ENCODE measurements around the gene TBC1D30. TPM values are rescaled to one million over a fixed set of nuclear protein-coding genes. Genes with fewer than 3 reads are reported as not detected.

The TBC1D30 gene
- polyA plus RNA-seq, 1 donor from 2014 or later = not detected

- Mint-ChIP-seq H3K9me3 (no peaks in the 10 kb centered on the region), H3K4me3 (no peak overlapping the region), H3K4me1 (no peaks in the 10 kb centered on the region), H3K27me3 (peaks cover 4% of the 10 kb centered on the region), H3K27ac (no peak overlapping the region), H3K36me3 (no peaks in the 10 kb centered on the region)
Observed at GRCh38 chr12:64864319-64864718, 39.9 kb downstream of the TBC1D30 start.

GRCh38 chr12:64875186-64875585 lies 50.7 kb downstream of the TBC1D30 start:
- no peaks in the 10 kb centered on the region for H3K27me3 Mint-ChIP-seq
- H3K9me3 Mint-ChIP-seq = no peaks in the 10 kb centered on the region
- no peak overlapping the region for H3K4me3 Mint-ChIP-seq
- no peak overlapping the region for H3K27ac Mint-ChIP-seq
- H3K36me3 Mint-ChIP-seq = peaks cover 3% of the 10 kb centered on the region
- H3K4me1 Mint-ChIP-seq = peaks cover 0 to 4% (median 0%) of the 10 kb centered on the region in 3 donors

- H3K36me3 Mint-ChIP-seq = no peaks in the 10 kb centered on the region
- H3K4me3 Mint-ChIP-seq = no peak overlapping the region
- H3K27me3 Mint-ChIP-seq = no peaks in the 10 kb centered on the region
- H3K9me3 Mint-ChIP-seq = no peaks in the 10 kb centered on the region
- peaks cover 0 to 4% (median 0%) of the 10 kb centered on the region in 3 donors for H3K4me1 Mint-ChIP-seq
- no peak overlapping the region for H3K27ac Mint-ChIP-seq
Observed at GRCh38 chr12:64876388-64877071, 52.1 kb downstream of the TBC1D30 start.

- H3K36me3 Mint-ChIP-seq = no peaks in the 10 kb centered on the region
- no peak overlapping the region for H3K27ac Mint-ChIP-seq
- H3K9me3 Mint-ChIP-seq = no peaks in the 10 kb centered on the region
Observed at GRCh38 chr12:64877363-64878004, 53.0 kb downstream of the TBC1D30 start.

GRCh38 chr12:64882687-64883086 lies 58.2 kb downstream of the TBC1D30 start:
- Mint-ChIP-seq H3K27ac (peak overlapping the region in 1 of 3 donors; percentile 5), H3K36me3 (no peaks in the 10 kb centered on the region), H3K4me1 (peaks cover 0 to 2% (median 0%) of the 10 kb centered on the region in 3 donors), H3K27me3 (peaks cover 6% of the 10 kb centered on the region), H3K4me3 (no peak overlapping the region), H3K9me3 (peaks cover 0 to 2% (median 0%) of the 10 kb centered on the region in 3 donors)

More at GRCh38 chr12:64877363-64878004, 53.0 kb downstream of the TBC1D30 start:
- H3K4me1 Mint-ChIP-seq = peaks cover 0 to 4% (median 2%) of the 10 kb centered on the region in 3 donors
- H3K4me3 Mint-ChIP-seq = no peak overlapping the region
- H3K27me3 Mint-ChIP-seq = peaks cover 2% of the 10 kb centered on the region

- no peaks in the 10 kb centered on the region for H3K36me3 Mint-ChIP-seq
- H3K27ac Mint-ChIP-seq = no peak overlapping the region
- peaks cover 6% of the 10 kb centered on the region for H3K27me3 Mint-ChIP-seq
- no peak overlapping the region for H3K4me3 Mint-ChIP-seq
- peaks cover 0 to 2% (median 0%) of the 10 kb centered on the region in 3 donors for H3K4me1 Mint-ChIP-seq
- peaks cover 0 to 2% (median 0%) of the 10 kb centered on the region in 3 donors for H3K9me3 Mint-ChIP-seq
Observed at GRCh38 chr12:64883264-64884163, 59.1 kb downstream of the TBC1D30 start.

- Mint-ChIP-seq H3K27ac (no peak overlapping the region), H3K4me1 (peaks cover 0 to 2% (median 0%) of the 10 kb centered on the region in 3 donors), H3K36me3 (no peaks in the 10 kb centered on the region), H3K4me3 (no peak overlapping the region), H3K9me3 (peaks cover 0 to 2% (median 0%) of the 10 kb centered on the region in 3 donors), H3K27me3 (peaks cover 6% of the 10 kb centered on the region)
Observed at GRCh38 chr12:64884164-64884542, 59.7 kb downstream of the TBC1D30 start.

- peaks cover 0 to 2% (median 0%) of the 10 kb centered on the region in 3 donors for H3K4me1 Mint-ChIP-seq
- H3K36me3 Mint-ChIP-seq = no peaks in the 10 kb centered on the region
- no peak overlapping the region for H3K27ac Mint-ChIP-seq
- H3K9me3 Mint-ChIP-seq = peaks cover 0 to 2% (median 0%) of the 10 kb centered on the region in 3 donors
- H3K4me3 Mint-ChIP-seq = no peak overlapping the region
- H3K27me3 Mint-ChIP-seq = peaks cover 6% of the 10 kb centered on the region
Observed at GRCh38 chr12:64884728-64885127, 60.3 kb downstream of the TBC1D30 start.

GRCh38 chr12:64889434-64890216 lies 65.2 kb downstream of the TBC1D30 start:
- H3K9me3 Mint-ChIP-seq = peaks cover 0 to 2% (median 0%) of the 10 kb centered on the region in 3 donors
- H3K27me3 Mint-ChIP-seq = peaks cover 11% of the 10 kb centered on the region
- H3K4me3 Mint-ChIP-seq = no peak overlapping the region
- H3K27ac Mint-ChIP-seq = no peak overlapping the region
- no peaks in the 10 kb centered on the region for H3K36me3 Mint-ChIP-seq
- H3K4me1 Mint-ChIP-seq = no peaks in the 10 kb centered on the region

- Mint-ChIP-seq H3K27me3 (peaks cover 11% of the 10 kb centered on the region), H3K4me3 (no peak overlapping the region), H3K4me1 (no peaks in the 10 kb centered on the region), H3K27ac (no peak overlapping the region), H3K9me3 (no peaks in the 10 kb centered on the region), H3K36me3 (no peaks in the 10 kb centered on the region)
Observed at GRCh38 chr12:64890873-64891468, 66.5 kb downstream of the TBC1D30 start.

- no peak overlapping the region for H3K4me3 Mint-ChIP-seq
- no peaks in the 10 kb centered on the region for H3K9me3 Mint-ChIP-seq
- no peaks in the 10 kb centered on the region for H3K4me1 Mint-ChIP-seq
Observed at GRCh38 chr12:64891629-64892028, 67.2 kb downstream of the TBC1D30 start.

GRCh38 chr12:64892561-64892960 lies 68.1 kb downstream of the TBC1D30 start:
- no peaks in the 10 kb centered on the region for H3K36me3 Mint-ChIP-seq
- H3K27ac Mint-ChIP-seq = no peak overlapping the region
- H3K4me3 Mint-ChIP-seq = no peak overlapping the region
- H3K27me3 Mint-ChIP-seq = peaks cover 11% of the 10 kb centered on the region
- H3K9me3 Mint-ChIP-seq = no peaks in the 10 kb centered on the region
- no peaks in the 10 kb centered on the region for H3K4me1 Mint-ChIP-seq

More at GRCh38 chr12:64891629-64892028, 67.2 kb downstream of the TBC1D30 start:
- Mint-ChIP-seq H3K27ac (no peak overlapping the region), H3K36me3 (no peaks in the 10 kb centered on the region), H3K27me3 (peaks cover 11% of the 10 kb centered on the region)

GRCh38 chr12:64893961-64894360 lies 69.5 kb downstream of the TBC1D30 start:
- no peaks in the 10 kb centered on the region for H3K4me1 Mint-ChIP-seq
- no peaks in the 10 kb centered on the region for H3K36me3 Mint-ChIP-seq
- H3K4me3 Mint-ChIP-seq = no peak overlapping the region
- no peak overlapping the region for H3K27ac Mint-ChIP-seq
- H3K9me3 Mint-ChIP-seq = no peaks in the 10 kb centered on the region
- H3K27me3 Mint-ChIP-seq = peaks cover 11% of the 10 kb centered on the region

GRCh38 chr12:64894827-64895475 lies 70.5 kb downstream of the TBC1D30 start:
- no peaks in the 10 kb centered on the region for H3K36me3 Mint-ChIP-seq
- no peak overlapping the region for H3K4me3 Mint-ChIP-seq
- no peaks in the 10 kb centered on the region for H3K4me1 Mint-ChIP-seq
- H3K27me3 Mint-ChIP-seq = peaks cover 11% of the 10 kb centered on the region
- H3K27ac Mint-ChIP-seq = no peak overlapping the region
- H3K9me3 Mint-ChIP-seq = no peaks in the 10 kb centered on the region
